BLaER1 treated with 17β-estradiol and CSF1 and Interleukin-3, amounts not matched to agents 10 nM and 100 nM (cell line): ENCODE data around the gene DIS3L.
"Not testable (repeated sequence)": the region's sequence is repeated elsewhere in the genome, so short reads cannot be mapped to it uniquely, and the experiment has no call there.

Experiments
- H3K27ac ChIP-seq, 11 experiments: shearing (Covaris generic); formaldehyde crosslinking; 2 replicates each; pipeline ENCODE4 v1.8.1; 2022
- H3K27me3 ChIP-seq, 11 experiments: shearing (Covaris generic); formaldehyde crosslinking; 2 replicates each; pipeline ENCODE4 v1.8.1; 2022
- H3K36me3 ChIP-seq, 11 experiments: shearing (Covaris generic); formaldehyde crosslinking; 2 replicates each; pipeline ENCODE4 v1.8.1; 2022
- H3K4me1 ChIP-seq, 10 experiments: shearing (Covaris generic); formaldehyde crosslinking; 2 replicates each; pipeline ENCODE4 v1.8.1; 2022
- H3K4me2 ChIP-seq, 11 experiments: shearing (Covaris generic); formaldehyde crosslinking; 2 replicates each; pipeline ENCODE4 v1.8.1; 2022
- H3K4me3 ChIP-seq, 10 experiments: shearing (Covaris generic); formaldehyde crosslinking; 2 replicates each; pipeline ENCODE4 v1.8.1; 2022
- H3K9ac ChIP-seq, 11 experiments: shearing (Covaris generic); formaldehyde crosslinking; 2 replicates each; pipeline ENCODE4 v1.8.1; 2022
- H3K9me3 ChIP-seq, 11 experiments: shearing (Covaris generic); formaldehyde crosslinking; replicated peaks in 1 of 11; 2 replicates each; pipeline ENCODE4 v1.8.1; 2022
- H4K20me1 ChIP-seq, 11 experiments: shearing (Covaris generic); formaldehyde crosslinking; 2 replicates each; pipeline ENCODE4 v1.8.1; 2022
- Cebpa-rat ChIP-seq, 11 experiments: shearing (Covaris generic); IDR thresholded peaks; 2 replicates each; pipeline ENCODE4 v1.8.1; 2022

Gene DIS3L

GRCh38 chr15:66253418-66254088 lies 39.8 kb upstream of the DIS3L start, which contains the start of gene MEGF11:
Gene MEGF11, minus strand, starts transcription at chr15:66253750. Its CDS starts 125,347 bp downstream, at chr15:66128403.
- peaks cover 74 to 89% (median 80%) of the 10 kb centered on the region in 11 experiments for H3K27me3 ChIP-seq

DNA sequence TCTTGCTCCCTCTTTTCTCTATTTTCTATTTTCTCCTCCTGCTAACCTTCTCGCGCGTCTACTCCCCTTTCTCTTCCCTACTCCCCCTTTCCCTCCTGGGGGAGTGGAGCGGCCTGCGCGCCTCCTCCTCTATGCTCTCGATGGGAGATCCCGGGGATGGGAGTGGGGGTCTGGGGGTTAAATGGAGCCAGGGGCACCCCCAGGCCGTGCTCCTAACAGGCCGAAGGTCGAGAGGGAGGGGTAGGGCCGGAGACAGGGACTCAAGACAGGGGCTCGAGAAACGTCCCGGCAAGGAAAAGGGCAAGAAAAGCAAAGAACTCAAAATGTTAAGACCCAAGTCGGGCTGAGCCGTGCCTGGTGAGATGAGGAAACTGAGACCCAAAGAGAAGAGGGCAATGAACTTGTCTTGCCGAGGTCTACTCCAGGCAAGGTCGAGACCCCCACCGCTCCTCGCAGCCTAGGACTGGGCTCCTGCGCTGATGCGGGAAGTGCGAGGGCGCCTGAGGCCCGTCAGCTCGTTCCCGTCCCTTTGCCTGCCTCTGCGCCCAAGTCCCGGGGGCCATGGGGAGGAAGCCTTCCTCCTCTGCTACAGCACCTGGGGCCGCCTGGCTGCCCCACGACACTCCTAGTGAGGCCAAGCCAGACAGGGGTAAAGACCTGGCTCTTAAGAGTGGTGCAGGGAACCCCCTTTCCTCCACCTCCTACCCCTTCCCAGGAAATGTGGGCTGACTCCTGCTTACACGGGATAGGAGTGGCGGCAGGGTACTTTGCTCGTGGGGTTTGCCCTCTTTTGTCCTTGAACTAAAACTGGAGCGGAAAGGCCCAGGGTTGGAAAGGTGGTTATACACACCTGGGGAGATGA lies 39.0 kb upstream of the DIS3L start:
- Histone ChIP-seq H3K9me3 (no peaks in the 10 kb centered on the region), H3K4me2 (peak overlapping the region; percentile 92 to 99 (median 98)), H3K4me3 (peak overlapping the region; percentile 56 to 74 (median 63)), H3K4me1 (peaks cover 5 to 23% (median 18%) of the 10 kb centered on the region in 10 experiments; a peak in 15 of 20 replicates), H3K27me3 (peaks cover 71 to 84% (median 80%) of the 10 kb centered on the region in 11 experiments), H4K20me1 (peaks cover 0 to 40% (median 22%) of the 10 kb centered on the region in 11 experiments; a peak in 14 of 22 replicates), H3K9ac (peak overlapping the region in 3 of 11 experiments; percentile 33 to 61 (median 51); a peak in 2 of 22 replicates), H3K27ac (no peak overlapping the region), H3K36me3 (no peaks in the 10 kb centered on the region)
- TF ChIP-seq Cebpa-rat (IDR thresholded peaks at IDR 0.05), result no peak

More at GRCh38 chr15:66253418-66254088, 39.8 kb upstream of the DIS3L start, which contains the start of gene MEGF11:
- Histone ChIP-seq H3K9me3 (no peaks in the 10 kb centered on the region), H4K20me1 (peaks cover 0 to 40% (median 22%) of the 10 kb centered on the region in 11 experiments; a peak in 14 of 22 replicates), H3K4me1 (peaks cover 5 to 23% (median 18%) of the 10 kb centered on the region in 10 experiments; a peak in 15 of 20 replicates), H3K27ac (no peak within 1 kb of the TSS), H3K4me2 (peak within 1 kb of the TSS; percentile 92 to 99 (median 98)), H3K36me3 (no peaks in the 10 kb centered on the region), H3K9ac (peak within 1 kb of the TSS; percentile 25 to 61 (median 49); a peak in 18 of 22 replicates), H3K4me3 (peak within 1 kb of the TSS; percentile 56 to 74 (median 63))
- no peak for TF ChIP-seq Cebpa-rat (IDR thresholded peaks at IDR 0.05)

GRCh38 chr15:66254951-66255676 lies 38.3 kb upstream of the DIS3L start:
- Histone ChIP-seq H3K9ac (no peak overlapping the region), H3K9me3 (no peaks in the 10 kb centered on the region), H3K36me3 (no peaks in the 10 kb centered on the region), H3K4me1 (peaks cover 5 to 23% (median 18%) of the 10 kb centered on the region in 10 experiments; a peak in 15 of 20 replicates), H3K27me3 (peaks cover 68 to 76% (median 74%) of the 10 kb centered on the region in 11 experiments), H3K27ac (no peak overlapping the region), H3K4me3 (no peak overlapping the region), H4K20me1 (peaks cover 0 to 40% (median 22%) of the 10 kb centered on the region in 11 experiments; a peak in 14 of 22 replicates), H3K4me2 (no peak overlapping the region)
- no peak for TF ChIP-seq Cebpa-rat (IDR thresholded peaks at IDR 0.05)

GRCh38 chr15:66256692-66257091 lies 36.7 kb upstream of the DIS3L start:
- Histone ChIP-seq H3K9ac (no peak overlapping the region), H3K27ac (no peak overlapping the region), H3K4me1 (peaks cover 5 to 23% (median 18%) of the 10 kb centered on the region in 10 experiments; a peak in 15 of 20 replicates), H3K4me2 (no peak overlapping the region), H3K9me3 (no peaks in the 10 kb centered on the region), H3K4me3 (no peak overlapping the region), H3K27me3 (peaks cover 52 to 60% (median 58%) of the 10 kb centered on the region in 11 experiments), H3K36me3 (no peaks in the 10 kb centered on the region), H4K20me1 (peaks cover 0 to 35% (median 22%) of the 10 kb centered on the region in 11 experiments; a peak in 14 of 22 replicates)
- TF ChIP-seq Cebpa-rat (IDR thresholded peaks at IDR 0.05), result no peak

- Histone ChIP-seq H3K36me3 (no peaks in the 10 kb centered on the region), H3K27me3 (peaks cover 8 to 17% (median 14%) of the 10 kb centered on the region in 11 experiments)
These were observed 32.3 kb upstream of the DIS3L start for GRCh38 chr15:66261056-66261455.

DNA sequence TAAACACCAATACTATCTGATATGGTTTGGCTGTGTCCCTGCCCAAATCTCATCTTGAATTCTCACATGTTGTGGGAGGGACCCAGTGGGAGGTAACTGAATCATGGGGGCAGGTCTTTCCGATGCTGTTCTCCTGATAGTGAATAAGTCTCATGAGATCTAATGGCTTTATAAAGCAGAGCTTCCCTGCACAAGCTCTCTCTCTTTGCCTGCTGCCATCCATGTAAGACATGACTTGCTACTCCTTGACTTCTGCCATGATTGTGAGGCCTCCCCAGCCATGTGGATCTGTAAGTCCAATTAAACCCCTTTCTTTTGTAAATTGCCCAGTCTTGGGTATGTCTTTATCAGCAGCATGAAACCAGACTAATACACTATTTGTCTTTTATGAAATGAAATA lies 30.5 kb upstream of the DIS3L start:
- not testable (repeated sequence) for H3K36me3 ChIP-seq, H3K9ac ChIP-seq, H3K4me3 ChIP-seq, H3K4me1 ChIP-seq, H4K20me1 ChIP-seq, H3K27me3 ChIP-seq, H3K27ac ChIP-seq, H3K4me2 ChIP-seq
- peaks cover 7 to 15% (median 11%) of the 10 kb centered on the region in 11 experiments; a peak in 19 of 22 replicates for H3K9me3 ChIP-seq

More at GRCh38 chr15:66261056-66261455, 32.3 kb upstream of the DIS3L start:
- H3K4me2 ChIP-seq, result no peak overlapping the region
- no peak overlapping the region for H3K4me3 ChIP-seq
- TF ChIP-seq Cebpa-rat (IDR thresholded peaks at IDR 0.05), result no peak
- H3K9me3 ChIP-seq, result peaks cover 7 to 15% (median 11%) of the 10 kb centered on the region in 11 experiments; a peak in 19 of 22 replicates
- H3K4me1 ChIP-seq, result no peaks in the 10 kb centered on the region
- H3K27ac ChIP-seq, result no peak overlapping the region
- no peak overlapping the region for H3K9ac ChIP-seq
- H4K20me1 ChIP-seq, result 0 out of 22 replicates have a peak, but pooled peaks cover 0 to under 1% (median 0%) of the 10 kb centered on the region in 11 experiments

DNA sequence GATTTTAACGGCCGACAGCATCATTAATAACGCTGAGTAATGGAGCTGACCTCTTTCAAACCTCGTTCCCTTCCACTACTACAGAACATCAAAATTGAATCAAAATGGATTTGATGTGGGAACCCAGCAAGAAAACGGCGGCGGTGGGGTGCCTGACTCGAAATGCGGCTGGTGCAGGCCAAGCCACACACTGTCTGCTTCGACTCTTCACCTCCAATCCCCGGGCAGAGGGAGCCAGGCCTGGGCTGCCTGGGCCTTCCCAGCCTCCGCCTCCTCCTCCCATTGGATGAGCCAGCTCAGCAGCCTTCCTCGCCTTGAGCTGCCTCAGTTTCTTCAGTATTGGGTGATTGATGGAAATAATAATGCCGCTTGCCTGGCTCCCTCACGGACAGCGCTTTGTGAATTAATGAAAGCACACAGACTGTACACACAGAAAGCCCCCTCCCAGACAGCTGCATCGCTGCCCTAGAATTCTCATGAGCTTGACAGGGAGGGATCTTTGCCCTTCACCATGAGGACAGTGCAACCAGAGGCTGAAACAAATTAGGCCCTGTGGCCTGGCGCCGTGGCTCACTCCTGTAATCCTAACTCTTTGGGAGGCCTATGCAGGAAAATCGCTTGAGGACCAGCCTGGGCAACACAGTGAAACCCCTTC lies 28.4 kb upstream of the DIS3L start:
- Histone ChIP-seq H3K4me1 (peaks cover 0 to 14% (median 0%) of the 10 kb centered on the region in 10 experiments; a peak in 8 of 20 replicates), H4K20me1 (no peaks in the 10 kb centered on the region), H3K9me3 (peaks cover 7 to 15% (median 11%) of the 10 kb centered on the region in 11 experiments; a peak in 19 of 22 replicates), H3K27me3 (no peaks in the 10 kb centered on the region), H3K27ac (no peak overlapping the region), H3K4me2 (no peak overlapping the region), H3K9ac (no peak overlapping the region), H3K4me3 (no peak overlapping the region), H3K36me3 (no peaks in the 10 kb centered on the region)
- no peak for TF ChIP-seq Cebpa-rat (IDR thresholded peaks at IDR 0.05)
